SK-N-MC (cell line): Measurements from ENCODE around the gene RPL6.
"Not testable (repeated sequence)": the region's sequence is repeated elsewhere in the genome, so short reads cannot be mapped to it uniquely, and the experiment has no call there.

Experiments
- DNase-seq: peaks from one replicate; pipeline ENCODE4 v3.0.0-alpha.2; 2011; ENCODE audit warnings: low read depth, low spot score
- H3K27ac ChIP-seq: fragments of 200-600 bp; sonication (generic); 2 replicates; pipeline ENCODE4 v1.5.1; 2016; ENCODE audit warnings: mixed run types
- H3K36me3 ChIP-seq: fragments of 200-600 bp; sonication (generic); 2 replicates; pipeline ENCODE4 v1.6.1; 2017; ENCODE audit warnings: antibody characterized with exemption, low read length, mixed read lengths; ENCODE audit not compliant: insufficient read depth
- H3K4me3 ChIP-seq: fragments of 200-600 bp; sonication (generic); 2 replicates; pipeline ENCODE4 v1.5.1; 2016
- H3K9ac ChIP-seq: fragments of 200-600 bp; sonication (generic); 2 replicates; pipeline ENCODE4 v1.8.0; 2017; ENCODE audit warnings: mixed run types, mixed read lengths; ENCODE audit not compliant: insufficient read length
- H3K9me3 ChIP-seq: fragments of 200-600 bp; sonication (generic); 2 replicates; pipeline ENCODE4 v1.6.1; 2017; ENCODE audit warnings: low read depth, mild to moderate bottlenecking, antibody characterized with exemption, low read length, moderate library complexity, mixed read lengths
- EZH2 ChIP-seq: fragments of 200-600 bp; sonication (generic); IDR thresholded peaks from one replicate; pipeline ENCODE4 v1.6.1; 2017; ENCODE audit warnings: antibody characterized with exemption
- FOXP2 ChIP-seq: optimal IDR thresholded peaks from 2 replicates; pipeline ENCODE3; 2011; ENCODE audit warnings: mild to moderate bottlenecking, moderate library complexity; ENCODE audit not compliant: insufficient read depth; ENCODE audit errors: extremely low read length, control extremely low read depth
- POLR2AphosphoS5 ChIP-seq: IDR thresholded peaks from 2 replicates; pipeline ENCODE4 v1.6.1; 2012; ENCODE audit warnings: mild to moderate bottlenecking, low read depth, low read length, borderline replicate concordance

The RPL6 gene

GRCh38 chr12:112413855-112414625 lies 4.6 kb upstream of the RPL6 start:
- no peak for DNase-seq
- TF ChIP-seq FOXP2 (no peak), POLR2AphosphoS5 (no peak), EZH2 (no peak)
- Histone ChIP-seq H3K4me3 (no peak overlapping the region), H3K27ac (peak overlapping the region; percentile 74), H3K9me3 (no peaks in the 10 kb centered on the region), H3K36me3 (peaks cover under 1% of the 10 kb centered on the region; the same call in 1 of the 2 replicates), H3K9ac (peak overlapping the region; percentile 42)

DNA sequence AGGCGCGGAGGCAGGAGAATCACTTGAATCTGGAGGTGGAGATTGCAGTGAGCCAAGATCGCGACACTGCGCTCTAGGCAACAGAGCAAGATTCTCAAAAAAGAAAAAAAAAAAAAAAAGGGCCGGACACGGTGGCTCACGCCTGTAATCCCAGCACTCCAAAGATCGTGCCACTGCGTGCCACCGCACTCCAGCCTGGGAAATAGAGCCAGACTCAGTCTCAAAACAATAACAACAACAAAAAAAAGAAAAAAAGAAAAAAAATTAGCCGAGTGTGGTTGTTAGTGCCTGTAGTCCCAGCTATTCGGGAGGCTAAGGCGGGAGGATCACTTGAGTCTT lies 470 bp upstream of the RPL6 start:
- TF ChIP-seq EZH2 (no peak), POLR2AphosphoS5 (no peak), FOXP2 (no peak)
- Histone ChIP-seq H3K4me3 (0 out of 2 replicates have a peak overlapping the region, but pooled peaks have one; percentile 95), H3K36me3 (peaks cover 42% of the 10 kb centered on the region), H3K9ac (no peak overlapping the region), H3K9me3 (no peaks in the 10 kb centered on the region), H3K27ac (peak overlapping the region; percentile 97)
- no peak for DNase-seq

GRCh38 chr12:112408621-112409020 lies 784 bp downstream of the RPL6 start:
- no peak for DNase-seq
- Histone ChIP-seq H3K9ac (peak overlapping the region; percentile 100), H3K27ac (peak overlapping the region; percentile 97), H3K9me3 (no peaks in the 10 kb centered on the region), H3K36me3 (peaks cover 51% of the 10 kb centered on the region), H3K4me3 (peak overlapping the region; percentile 95)
- TF ChIP-seq FOXP2 (no peak), POLR2AphosphoS5 (no peak), EZH2 (no peak)

DNA sequence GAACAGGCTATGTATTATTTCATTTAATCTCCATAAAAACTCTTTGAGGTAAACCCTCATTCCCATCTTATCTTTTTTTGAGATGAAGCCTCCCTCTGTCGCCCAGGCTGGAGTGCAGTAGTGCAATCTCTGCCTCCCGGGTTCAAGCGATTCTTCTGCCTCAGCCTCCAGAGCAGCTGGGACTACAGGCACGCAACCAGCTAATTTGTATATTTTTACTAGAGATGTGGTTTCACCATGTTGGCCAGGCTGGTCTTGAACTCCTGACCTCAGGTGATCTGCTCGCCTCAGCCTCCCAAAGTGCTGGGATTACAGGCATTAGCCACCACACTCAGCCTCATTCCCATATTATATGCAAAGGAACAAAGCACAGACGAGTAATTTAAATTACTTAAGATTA lies 1.7 kb downstream of the RPL6 start:
- not testable (repeated sequence) for DNase-seq, H3K9me3 ChIP-seq
- H3K9ac ChIP-seq = peak overlapping the region; percentile 100
- peak overlapping the region; percentile 97 for H3K27ac ChIP-seq
- peak overlapping the region; percentile 95 for H3K4me3 ChIP-seq
- H3K36me3 ChIP-seq = peaks cover 51% of the 10 kb centered on the region

DNA sequence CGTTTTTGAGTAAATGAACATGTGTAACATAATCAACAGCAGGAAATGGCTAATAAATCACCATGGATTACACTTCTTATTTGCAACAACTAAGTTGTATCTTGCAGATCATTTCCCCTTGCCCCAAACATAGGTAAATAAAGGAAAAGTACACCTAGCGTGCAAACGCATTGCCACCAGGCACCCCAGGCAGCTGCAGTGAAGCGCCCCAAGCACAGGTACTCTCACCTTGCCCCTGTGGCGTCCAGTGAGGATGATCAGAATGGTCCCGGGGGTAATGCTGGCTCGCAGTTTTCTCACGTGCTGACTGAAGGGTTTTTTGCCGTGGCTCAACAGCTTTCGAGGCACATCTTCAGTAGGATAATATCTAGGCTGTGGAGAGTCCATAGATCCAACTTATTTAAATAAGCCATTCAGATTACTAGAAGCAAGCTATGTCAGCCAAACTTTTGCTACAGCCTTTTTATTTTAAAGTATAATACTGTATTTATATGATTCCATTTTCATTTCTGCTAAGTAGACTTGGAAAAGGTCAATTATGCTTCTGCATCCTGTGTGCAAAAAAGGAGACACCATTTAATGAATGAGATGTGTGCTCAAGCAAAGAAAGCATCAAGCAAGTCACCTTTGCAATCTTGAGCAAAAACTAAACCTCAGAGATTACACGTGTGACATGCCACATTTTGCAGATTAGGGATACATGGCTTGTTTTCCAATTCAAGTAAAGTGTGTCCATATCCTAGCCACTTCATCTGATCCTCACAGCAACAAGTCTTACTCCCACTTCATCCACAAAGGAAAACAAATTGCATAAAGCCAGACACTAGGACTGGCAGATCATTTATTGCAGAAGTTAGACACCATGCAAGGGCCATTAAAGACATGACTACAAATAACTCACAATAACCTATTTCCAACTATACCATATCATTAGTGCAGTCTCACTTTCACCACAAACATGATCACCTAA lies 2.6 kb downstream of the RPL6 start:
- DNase-seq = no peak
- TF ChIP-seq FOXP2 = no peak
- peak; percentile 39; the same call in 1 of the 2 replicates for TF ChIP-seq POLR2AphosphoS5
- no peak for TF ChIP-seq EZH2
- peak overlapping the region; percentile 74 for H3K27ac ChIP-seq
- no peaks in the 10 kb centered on the region for H3K9me3 ChIP-seq
- peak overlapping the region; percentile 100 for H3K9ac ChIP-seq
- H3K4me3 ChIP-seq = peak overlapping the region; percentile 95
- H3K36me3 ChIP-seq = peaks cover 51% of the 10 kb centered on the region

GRCh38 chr12:112401903-112402498 lies 7.4 kb downstream of the RPL6 start:
- TF ChIP-seq POLR2AphosphoS5 (peak; percentile 47), EZH2 (no peak)
- no peak for DNase-seq
- Histone ChIP-seq H3K4me3 (no peak overlapping the region), H3K36me3 (peaks cover 30% of the 10 kb centered on the region), H3K9ac (no peak overlapping the region), H3K27ac (peak overlapping the region; percentile 48), H3K9me3 (no peaks in the 10 kb centered on the region)

GRCh38 chr12:112401054-112401453 lies 8.4 kb downstream of the RPL6 start:
- no peak for DNase-seq
- Histone ChIP-seq H3K4me3 (no peak overlapping the region), H3K9ac (no peak overlapping the region), H3K27ac (no peak overlapping the region), H3K36me3 (peaks cover 21% of the 10 kb centered on the region), H3K9me3 (no peaks in the 10 kb centered on the region)
- TF ChIP-seq EZH2 (no peak), FOXP2 (no peak), POLR2AphosphoS5 (no peak)

DNA sequence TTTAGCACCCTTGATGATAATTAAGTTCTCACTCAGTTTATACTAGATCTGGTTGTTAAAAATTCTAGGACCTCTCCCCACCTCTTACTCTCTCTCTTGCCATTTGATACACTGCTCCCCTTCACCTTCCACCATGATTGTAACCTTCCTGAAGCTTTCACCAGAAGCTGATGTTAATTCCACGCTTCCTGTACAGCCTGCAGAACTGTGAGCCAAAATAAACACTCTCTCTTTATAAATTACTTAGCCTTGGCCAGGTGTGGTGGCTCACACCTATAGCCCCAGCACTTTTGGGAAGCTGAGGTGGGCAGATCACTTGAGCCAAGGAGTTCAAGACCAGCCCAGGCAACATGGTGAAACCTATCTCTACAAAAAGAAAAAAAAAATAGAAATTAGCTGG lies 16.1 kb downstream of the RPL6 start:
- H3K27ac ChIP-seq = no peak overlapping the region

DNA sequence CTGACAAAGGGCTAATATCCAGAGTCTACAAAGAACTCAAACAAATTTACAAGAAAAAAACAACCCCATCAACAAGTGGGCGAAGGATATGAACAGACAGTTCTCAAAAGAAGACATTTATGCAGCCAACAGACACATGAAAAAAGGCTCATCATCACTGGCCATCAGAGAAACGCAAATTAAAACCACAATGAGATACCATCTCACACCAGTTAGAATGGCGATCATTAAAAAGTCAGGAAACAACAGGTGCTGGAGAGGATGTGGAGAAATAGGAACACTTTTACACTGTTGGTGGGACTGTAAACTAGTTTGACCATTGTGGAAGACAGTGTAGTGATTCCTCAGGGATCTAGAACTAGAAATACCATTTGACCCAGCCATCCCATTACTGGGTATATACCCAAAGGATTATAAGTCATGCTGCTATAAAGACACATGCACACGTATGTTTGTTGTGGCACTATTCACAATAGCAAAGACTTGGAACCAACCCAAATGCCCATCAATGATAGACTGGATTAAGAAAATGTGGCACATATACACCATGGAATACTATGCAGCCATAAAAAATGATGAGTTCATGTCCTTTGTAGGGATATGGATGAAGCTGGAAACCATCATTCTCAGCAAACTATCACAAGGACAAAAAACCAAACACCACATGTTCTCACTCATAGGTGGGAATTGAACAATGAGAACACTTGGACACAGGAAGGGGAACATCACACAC lies 19.3 kb downstream of the RPL6 start:
- DNase-seq, H3K36me3 ChIP-seq, H3K4me3 ChIP-seq: not testable (repeated sequence)

More for the DNA sequence above, 16.1 kb downstream of the RPL6 start:
- Histone ChIP-seq H3K4me3 (no peak overlapping the region), H3K36me3 (no peaks in the 10 kb centered on the region), H3K9ac (no peak overlapping the region), H3K9me3 (no peaks in the 10 kb centered on the region)
- DNase-seq = no peak
- TF ChIP-seq EZH2 = no peak
- TF ChIP-seq FOXP2 = no peak
- TF ChIP-seq POLR2AphosphoS5 = no peak

More for the DNA sequence above, 19.3 kb downstream of the RPL6 start:
- H3K27ac ChIP-seq, H3K9me3 ChIP-seq, H3K9ac ChIP-seq: not testable (repeated sequence)
